ENCODE results near the gene TIPARP.
"Not testable (repeated sequence)": the region's sequence is repeated elsewhere in the genome, so short reads cannot be mapped to it uniquely, and the experiment has no call there.

Gene TIPARP

GRCh38 chr3:156718622-156719306, 44.4 kb downstream of the TIPARP start:
- no peak for DNase-seq

- DNase-seq = no peak
Measured at GRCh38 chr3:156720826-156721225, 46.4 kb downstream of the TIPARP start.

- no peak for DNase-seq
Measured at GRCh38 chr3:156721687-156722618, 47.6 kb downstream of the TIPARP start.

GRCh38 chr3:156723182-156723619, 48.8 kb downstream of the TIPARP start:
- DNase-seq = peak; percentile 25

- DNase-seq = no peak
Measured at GRCh38 chr3:156725682-156726081, 51.3 kb downstream of the TIPARP start.

GRCh38 chr3:156726456-156726855, 52.1 kb downstream of the TIPARP start:
- DNase-seq = no peak

GRCh38 chr3:156727519-156728205, 53.3 kb downstream of the TIPARP start:
- no peak for DNase-seq

GRCh38 chr3:156728267-156728985, 54.0 kb downstream of the TIPARP start:
- DNase-seq = no peak

GRCh38 chr3:156729460-156730179, 55.2 kb downstream of the TIPARP start:
- DNase-seq = no peak

- DNase-seq = no peak
Measured at GRCh38 chr3:156731813-156732212, 57.4 kb downstream of the TIPARP start.

- DNase-seq = peak; percentile 26
Measured at GRCh38 chr3:156732261-156732660, 57.9 kb downstream of the TIPARP start.

- no peak for DNase-seq
Measured at GRCh38 chr3:156732715-156733421, 58.5 kb downstream of the TIPARP start.

- DNase-seq = peak; percentile 51
Measured at GRCh38 chr3:156734661-156735060, 60.3 kb downstream of the TIPARP start.

GRCh38 chr3:156735471-156735870, 61.1 kb downstream of the TIPARP start:
- no peak for DNase-seq

- not testable (repeated sequence) for DNase-seq
Measured at GRCh38 chr3:156737049-156737448, 62.7 kb downstream of the TIPARP start.

GRCh38 chr3:156738251-156738650, 63.9 kb downstream of the TIPARP start:
- DNase-seq = no peak

GRCh38 chr3:156739976-156740375, 65.6 kb downstream of the TIPARP start:
- no peak for DNase-seq

- not testable (repeated sequence) for DNase-seq
Measured at GRCh38 chr3:156740581-156740980, 66.2 kb downstream of the TIPARP start.

- DNase-seq = no peak
Measured at GRCh38 chr3:156741935-156742334, 67.5 kb downstream of the TIPARP start.

- no peak for DNase-seq
Measured at GRCh38 chr3:156742401-156742800, 68.0 kb downstream of the TIPARP start.

GRCh38 chr3:156743859-156744258, 69.5 kb downstream of the TIPARP start:
- no peak for DNase-seq

All from fibroblast of skin of back (primary cell).